Trophoblast cell (in vitro differentiated cells and primary cell): ENCODE measurements around the gene GDPD5.

ENCODE experiments used
- DNase-seq, 2 donors: peaks; one replicate each; pipeline ENCODE4 v3.0.0-alpha.2; 2016
- H2AFZ ChIP-seq: 2 replicates; pipeline ENCODE4 v1.6.1; 2013; ENCODE audit warnings: low read length, moderate library complexity, mild to moderate bottlenecking; ENCODE audit not compliant: insufficient read depth, poor library complexity
- H2AK5ac ChIP-seq: 2 replicates; pipeline ENCODE4 v1.6.1; 2013; ENCODE audit warnings: mild to moderate bottlenecking, low read length
- H2BK120ac ChIP-seq: 2 replicates; pipeline ENCODE4 v1.6.1; 2013; ENCODE audit warnings: low read length, mild to moderate bottlenecking, moderate library complexity; ENCODE audit not compliant: insufficient read depth, poor library complexity
- H2BK12ac ChIP-seq: 2 replicates; pipeline ENCODE4 v1.6.1; 2013; ENCODE audit warnings: mild to moderate bottlenecking, low read length, moderate library complexity
- H2BK5ac ChIP-seq: 2 replicates; pipeline ENCODE4 v1.6.1; 2013; ENCODE audit warnings: low read length, low read depth, moderate library complexity, mild to moderate bottlenecking; ENCODE audit not compliant: poor library complexity
- H3K14ac ChIP-seq: 2 replicates; pipeline ENCODE4 v1.6.1; 2013; ENCODE audit warnings: mild to moderate bottlenecking, low read length
- H3K18ac ChIP-seq: 2 replicates; pipeline ENCODE4 v1.6.1; 2013; ENCODE audit warnings: mild to moderate bottlenecking, low read length
- H3K23ac ChIP-seq: 2 replicates; pipeline ENCODE4 v1.6.1; 2013; ENCODE audit warnings: low read length
- H3K27ac ChIP-seq: 2 replicates; pipeline ENCODE4 v1.5.1; 2013; ENCODE audit warnings: low read depth, mild to moderate bottlenecking, inconsistent platforms, low read length, moderate library complexity
- H3K27me3 ChIP-seq: 2 replicates; pipeline ENCODE4 v1.6.1; 2013; ENCODE audit warnings: inconsistent platforms, mild to moderate bottlenecking, low read length, moderate library complexity; ENCODE audit not compliant: insufficient read depth
- H3K36me3 ChIP-seq, 2 experiments: 1 replicate in 1 of 2; 2 replicates in 1 of 2; pipeline ENCODE4 v1.6.1; 2013; ENCODE audit warnings: low read length in 2 of 2, mild to moderate bottlenecking in 2 of 2, moderate library complexity in 1 of 2; ENCODE audit not compliant: insufficient read depth in 2 of 2, control insufficient read depth in 1 of 2
- H3K4ac ChIP-seq: 2 replicates; pipeline ENCODE4 v1.6.1; 2013; ENCODE audit warnings: low read depth, mild to moderate bottlenecking, low read length, moderate library complexity
- H3K4me1 ChIP-seq, 2 experiments: 1 replicate in 1 of 2; 2 replicates in 1 of 2; pipeline ENCODE4 v1.6.1; 2013; ENCODE audit warnings: low read length in 2 of 2, mild to moderate bottlenecking in 2 of 2, moderate library complexity in 1 of 2; ENCODE audit not compliant: insufficient read depth in 2 of 2, control insufficient read depth in 1 of 2
- H3K4me2 ChIP-seq: 2 replicates; pipeline ENCODE4 v1.6.1; 2013; ENCODE audit warnings: inconsistent platforms, mild to moderate bottlenecking, low read length, moderate library complexity
- H3K4me3 ChIP-seq: 2 replicates; pipeline ENCODE4 v1.5.1; 2013; ENCODE audit warnings: mild to moderate bottlenecking, low read depth, low read length, inconsistent platforms
- H3K79me1 ChIP-seq: one replicate; pipeline ENCODE4 v1.6.1; 2013; ENCODE audit warnings: low read length
- H3K79me2 ChIP-seq: 2 replicates; pipeline ENCODE4 v1.6.1; 2013; ENCODE audit warnings: low read length, mild to moderate bottlenecking; ENCODE audit not compliant: control insufficient read depth, insufficient read depth, poor library complexity
- H3K9ac ChIP-seq: 2 replicates; pipeline ENCODE4 v1.6.1; 2013; ENCODE audit warnings: mild to moderate bottlenecking, low read length
- H3K9me3 ChIP-seq: 2 replicates; pipeline ENCODE4 v1.6.1; 2013; ENCODE audit warnings: low read depth, mild to moderate bottlenecking, control low read depth, inconsistent platforms, low read length; ENCODE audit not compliant: insufficient read depth
- H4K12ac ChIP-seq: 2 replicates; pipeline ENCODE4 v1.6.1; 2013; ENCODE audit warnings: low read depth, mild to moderate bottlenecking, low read length, moderate library complexity
- H4K8ac ChIP-seq: 2 replicates; pipeline ENCODE4 v1.6.1; 2013; ENCODE audit warnings: low read depth, mild to moderate bottlenecking, low read length, moderate library complexity
- H4K91ac ChIP-seq: one replicate; pipeline ENCODE4 v1.6.1; 2013; ENCODE audit warnings: low read depth, mild to moderate bottlenecking, low read length, moderate library complexity
- WGBS: extraction: QIAGEN DNeasy Blood & Tissue Kit; methylation state at CpG from one replicate; pipeline ENCODE4 v1.1.7; 2013; ENCODE audit warnings: missing lambda C conversion rate; ENCODE audit not compliant: insufficient read length, insufficient coverage; ENCODE audit errors: extremely low coverage; 5-methylcytosine and 5-hydroxymethylcytosine counted together

The GDPD5 gene

DNA sequence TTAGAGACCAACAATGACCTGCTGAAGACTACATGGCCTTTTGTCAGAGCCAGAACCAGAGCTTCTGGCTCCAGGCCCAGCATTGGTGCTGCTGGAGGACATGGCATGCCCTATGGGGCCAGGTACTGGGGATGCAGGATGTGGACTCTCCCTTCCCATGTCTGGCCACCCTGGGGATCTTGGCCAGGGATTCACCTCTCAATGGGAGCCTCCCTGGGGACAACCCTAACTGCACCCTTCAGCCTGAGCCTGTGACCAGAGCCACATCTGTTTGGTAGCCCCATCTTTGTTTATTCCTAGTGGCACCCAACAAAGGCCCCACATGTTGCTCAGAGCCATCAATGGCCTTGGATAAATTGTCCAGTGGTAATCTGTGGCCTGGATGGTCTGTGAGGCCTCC lies 98.6 kb downstream of the GDPD5 start:
- H3K18ac ChIP-seq, result no peak overlapping the region
- H4K91ac ChIP-seq, result no peak overlapping the region
- no peak overlapping the region for H4K8ac ChIP-seq
- H3K36me3 ChIP-seq, result peaks cover 11 to 13% of the 10 kb centered on the region in 2 experiments
- H3K4ac ChIP-seq, result no peak overlapping the region
- H3K23ac ChIP-seq, result no peak overlapping the region
- no peaks in the 10 kb centered on the region for H3K79me1 ChIP-seq
- no peak overlapping the region for H3K14ac ChIP-seq
- no peak for DNase-seq
- no peak overlapping the region for H4K12ac ChIP-seq
- no peak overlapping the region for H2BK12ac ChIP-seq
- H2AFZ ChIP-seq, result no peak overlapping the region
- no peak overlapping the region for H3K4me2 ChIP-seq
- no peak overlapping the region for H2AK5ac ChIP-seq
- H2BK120ac ChIP-seq, result no peak overlapping the region
- no peak overlapping the region for H3K9ac ChIP-seq
- H3K27me3 ChIP-seq, result peaks cover 38% of the 10 kb centered on the region
- peaks cover 23% of the 10 kb centered on the region for H3K9me3 ChIP-seq
- no peak overlapping the region for H2BK5ac ChIP-seq
- H3K79me2 ChIP-seq, result no peaks in the 10 kb centered on the region
- no peak overlapping the region for H3K27ac ChIP-seq
- peaks cover 10 to 14% of the 10 kb centered on the region in 2 experiments for H3K4me1 ChIP-seq
- H3K4me3 ChIP-seq, result no peak overlapping the region

DNA sequence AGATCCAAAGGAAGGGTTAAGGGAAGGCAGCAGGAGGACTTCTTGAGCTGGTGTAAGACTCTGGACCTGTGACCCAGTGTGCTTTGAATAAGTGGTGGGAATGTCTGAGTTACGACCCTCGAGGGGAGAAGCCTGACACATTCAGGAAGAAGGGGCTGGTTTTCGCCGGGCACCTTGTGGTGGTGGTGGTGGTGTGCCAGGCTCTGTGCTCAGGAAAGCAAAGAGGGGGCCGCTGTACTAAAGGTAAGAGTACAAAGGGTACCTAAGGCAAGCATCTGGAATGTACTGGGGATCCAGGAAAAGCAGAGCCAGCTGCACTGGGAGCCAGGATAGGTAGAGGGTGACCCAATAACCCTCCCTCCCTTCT lies 99.0 kb downstream of the GDPD5 start:
- Histone ChIP-seq H4K8ac (no peak overlapping the region), H3K9ac (no peak overlapping the region), H3K4me2 (no peak overlapping the region), H4K12ac (no peak overlapping the region), H3K4me3 (no peak overlapping the region), H4K91ac (no peak overlapping the region), H2BK12ac (no peak overlapping the region), H3K23ac (no peak overlapping the region), H2AK5ac (no peak overlapping the region), H3K79me2 (no peaks in the 10 kb centered on the region), H3K18ac (no peak overlapping the region), H3K4ac (no peak overlapping the region), H3K79me1 (no peaks in the 10 kb centered on the region), H3K27me3 (peaks cover 34% of the 10 kb centered on the region), H3K36me3 (peaks cover 11 to 13% of the 10 kb centered on the region in 2 experiments), H3K27ac (no peak overlapping the region), H2AFZ (no peak overlapping the region), H2BK5ac (no peak overlapping the region), H2BK120ac (no peak overlapping the region), H3K14ac (no peak overlapping the region), H3K9me3 (peaks cover 23% of the 10 kb centered on the region), H3K4me1 (peaks cover 10 to 14% of the 10 kb centered on the region in 2 experiments)
- no peak for DNase-seq
- WGBS, result no CpG with 5 or more reads among the region's 5 CpGs

DNA sequence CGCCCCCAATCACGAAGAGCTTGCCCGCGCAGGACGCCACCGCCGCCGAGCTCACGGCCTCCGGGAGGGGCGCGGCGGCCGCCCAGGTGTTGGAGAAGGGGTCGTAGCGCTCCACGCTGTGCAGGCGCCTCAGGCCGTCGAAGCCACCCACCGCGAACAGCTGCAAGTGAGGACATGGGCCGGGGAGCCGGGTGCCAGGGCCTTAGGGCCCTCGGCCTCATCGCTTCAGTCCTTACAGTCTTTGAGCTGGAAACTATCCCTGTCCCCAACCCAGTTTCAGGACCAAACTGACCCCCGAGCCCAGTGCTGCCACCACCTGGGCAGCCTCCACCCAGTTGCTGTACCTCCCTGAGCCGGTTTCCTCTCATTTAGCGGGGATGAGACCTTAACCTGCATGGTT lies 100.3 kb downstream of the GDPD5 start:
- no peak overlapping the region for H4K12ac ChIP-seq
- H3K4me3 ChIP-seq, result peak overlapping the region; percentile 28
- H3K23ac ChIP-seq, result no peak overlapping the region
- no peak overlapping the region for H4K91ac ChIP-seq
- H2BK5ac ChIP-seq, result no peak overlapping the region
- H3K9me3 ChIP-seq, result peaks cover 19% of the 10 kb centered on the region
- peaks cover 21% of the 10 kb centered on the region for H3K27me3 ChIP-seq
- DNase-seq, result peak in 1 of 2 donors; percentile 43
- H2AFZ ChIP-seq, result no peak overlapping the region
- H3K79me2 ChIP-seq, result no peaks in the 10 kb centered on the region
- peaks cover 9 to 13% of the 10 kb centered on the region in 2 experiments for H3K4me1 ChIP-seq
- no peak overlapping the region for H3K14ac ChIP-seq
- H2BK120ac ChIP-seq, result no peak overlapping the region
- H3K18ac ChIP-seq, result no peak overlapping the region
- H3K27ac ChIP-seq, result no peak overlapping the region
- H3K9ac ChIP-seq, result no peak overlapping the region
- H3K4ac ChIP-seq, result no peak overlapping the region
- no peak overlapping the region for H2AK5ac ChIP-seq
- H2BK12ac ChIP-seq, result no peak overlapping the region
- H4K8ac ChIP-seq, result no peak overlapping the region
- H3K4me2 ChIP-seq, result peak overlapping the region; percentile 33
- H3K36me3 ChIP-seq, result peaks cover 17 to 18% of the 10 kb centered on the region in 2 experiments
- whole genome bisulfite sequencing, result no CpG with 5 or more reads among the region's 29 CpGs
- no peaks in the 10 kb centered on the region for H3K79me1 ChIP-seq

DNA sequence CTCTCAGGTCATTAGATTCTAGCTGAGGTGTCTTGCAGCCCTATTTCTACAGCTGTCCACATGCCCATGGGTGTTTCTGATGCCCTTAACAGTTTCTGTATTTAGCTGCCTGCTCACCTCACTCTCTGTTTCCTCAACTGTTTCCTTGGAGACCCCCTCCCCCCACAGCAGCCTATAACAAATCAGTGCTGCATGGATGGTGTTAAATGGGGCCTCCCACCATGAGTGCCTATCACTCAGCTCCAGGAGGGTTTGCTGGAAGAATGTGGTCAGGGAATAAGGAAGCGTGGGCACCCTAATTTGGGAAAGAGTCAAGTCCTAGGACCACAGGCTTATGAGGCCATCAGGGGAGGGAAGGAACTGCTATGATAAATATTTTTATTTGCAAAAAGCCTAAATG lies 101.3 kb downstream of the GDPD5 start:
- H4K91ac ChIP-seq, result no peak overlapping the region
- no peak overlapping the region for H3K4me2 ChIP-seq
- H3K4me3 ChIP-seq, result no peak overlapping the region
- H3K79me2 ChIP-seq, result no peaks in the 10 kb centered on the region
- no CpG with 5 or more reads among the region's 1 CpG for WGBS
- H3K79me1 ChIP-seq, result no peaks in the 10 kb centered on the region
- H3K4ac ChIP-seq, result no peak overlapping the region
- H3K14ac ChIP-seq, result no peak overlapping the region
- no peak overlapping the region for H3K27ac ChIP-seq
- no peak overlapping the region for H2AK5ac ChIP-seq
- no peak overlapping the region for H3K23ac ChIP-seq
- peaks cover 12% of the 10 kb centered on the region for H3K27me3 ChIP-seq
- peaks cover 17 to 18% of the 10 kb centered on the region in 2 experiments for H3K36me3 ChIP-seq
- no peak for DNase-seq
- peaks cover 0 to 4% of the 10 kb centered on the region in 2 experiments for H3K4me1 ChIP-seq
- no peak overlapping the region for H4K12ac ChIP-seq
- H3K18ac ChIP-seq, result no peak overlapping the region
- H4K8ac ChIP-seq, result no peak overlapping the region
- no peak overlapping the region for H2BK5ac ChIP-seq
- no peak overlapping the region for H2BK12ac ChIP-seq
- H3K9ac ChIP-seq, result no peak overlapping the region
- H2BK120ac ChIP-seq, result no peak overlapping the region
- peaks cover 10% of the 10 kb centered on the region for H3K9me3 ChIP-seq
- H2AFZ ChIP-seq, result no peak overlapping the region
